HG02610 (cell line): ENCODE results near the gene HTR2C.
"Not testable (repeated sequence)": the region's sequence is repeated elsewhere in the genome, so short reads cannot be mapped to it uniquely, and the experiment has no call there.

Experiments
- ATAC-seq: cut with Tn5 transposase; IDR thresholded peaks from one replicate; pipeline ENCODE4 v1.9.1; 2021; ENCODE audit warnings: mild to moderate bottlenecking, moderate library complexity; ENCODE audit not compliant: unreplicated experiment

HTR2C gene

DNA sequence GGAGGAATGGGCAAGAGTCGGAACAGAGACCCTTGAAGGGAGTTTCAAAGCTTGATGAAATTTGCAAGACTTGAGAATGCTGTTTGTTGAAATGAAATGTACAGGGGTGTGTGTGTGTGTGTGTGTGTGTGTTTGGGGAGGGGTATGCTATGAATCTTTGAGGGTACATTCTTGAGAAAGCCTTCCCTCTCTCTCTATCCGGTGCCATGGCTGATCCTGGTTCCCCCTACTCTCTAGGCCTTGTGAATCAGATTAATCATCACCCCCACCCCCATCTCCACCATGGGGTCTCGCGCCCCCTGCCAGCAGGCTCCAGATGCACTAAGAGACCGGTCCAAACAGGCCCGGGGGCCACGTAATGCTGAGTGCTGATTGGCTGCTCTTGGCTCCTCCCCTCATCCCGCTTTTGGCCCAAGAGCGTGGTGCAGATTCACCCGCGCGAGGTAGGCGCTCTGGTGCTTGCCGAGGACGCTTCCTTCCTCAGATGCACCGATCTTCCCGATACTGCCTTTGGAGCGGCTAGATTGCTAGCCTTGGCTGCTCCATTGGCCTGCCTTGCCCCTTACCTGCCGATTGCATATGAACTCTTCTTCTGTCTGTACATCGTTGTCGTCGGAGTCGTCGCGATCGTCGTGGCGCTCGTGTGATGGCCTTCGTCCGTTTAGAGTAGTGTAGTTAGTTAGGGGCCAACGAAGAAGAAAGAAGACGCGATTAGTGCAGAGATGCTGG lies at the start of gene HTR2C:
Gene HTR2C (plus strand): TSS at position 441 of the 729 bp plus-strand sequence. CDS start 142,851 bp downstream, outside the sequence.
- ATAC-seq = no peak

DNA sequence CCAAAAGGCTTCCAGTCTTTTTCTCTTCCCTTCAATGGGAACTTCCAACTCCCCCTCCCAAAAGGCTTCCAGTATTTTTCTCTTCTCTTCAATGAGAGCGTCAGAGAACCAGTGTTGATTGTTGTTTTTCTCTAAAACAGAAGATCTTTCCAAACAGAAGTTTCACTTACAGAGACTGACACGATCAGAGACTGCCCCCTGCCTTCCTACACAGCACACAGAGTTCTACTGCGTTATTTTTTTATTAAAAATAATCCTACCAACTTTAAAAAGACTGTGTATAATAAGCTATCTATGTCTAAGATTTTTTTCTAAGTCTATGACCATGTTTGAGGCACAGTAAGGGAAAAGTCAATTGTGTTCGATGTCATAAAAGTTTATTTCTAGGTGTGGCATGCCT lies 3.5 kb upstream of the HTR2C start:
- ATAC-seq = no peak

DNA sequence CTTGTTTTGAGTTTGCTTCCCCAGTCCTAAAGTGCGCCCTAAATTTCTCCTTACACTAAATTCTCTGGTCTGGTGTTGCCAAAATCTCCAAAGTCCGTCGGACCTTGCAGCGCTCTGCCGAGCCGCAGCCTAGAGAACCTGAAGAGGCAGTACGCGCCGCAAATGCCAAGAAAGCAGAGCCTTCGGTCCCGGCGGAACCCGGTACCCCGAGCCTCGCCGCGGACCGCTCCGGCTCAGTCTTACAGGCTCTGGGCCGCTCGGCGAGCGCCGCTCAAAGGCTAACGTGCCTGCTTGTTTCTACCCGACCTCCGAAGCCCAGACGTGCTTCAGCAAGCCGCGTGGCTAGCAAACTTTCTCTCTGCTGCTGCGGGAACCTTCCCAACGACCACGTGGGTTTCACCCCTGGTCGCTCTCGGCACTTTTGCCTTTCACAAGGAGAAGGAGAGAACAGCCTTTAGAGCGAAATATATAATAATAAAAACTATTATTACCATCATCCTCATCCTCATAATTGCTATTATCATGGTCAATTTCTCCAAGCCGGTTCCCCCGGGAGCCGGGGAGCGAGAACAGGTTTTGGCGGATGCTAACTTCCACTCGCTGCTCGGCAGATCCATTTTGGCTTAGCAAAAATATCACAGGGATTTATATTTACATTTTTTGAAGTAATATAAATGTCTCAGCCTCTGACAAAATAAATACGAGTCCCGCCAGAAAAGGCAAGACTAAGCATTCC lies 2.2 kb upstream of the HTR2C start:
- no peak for ATAC-seq

DNA sequence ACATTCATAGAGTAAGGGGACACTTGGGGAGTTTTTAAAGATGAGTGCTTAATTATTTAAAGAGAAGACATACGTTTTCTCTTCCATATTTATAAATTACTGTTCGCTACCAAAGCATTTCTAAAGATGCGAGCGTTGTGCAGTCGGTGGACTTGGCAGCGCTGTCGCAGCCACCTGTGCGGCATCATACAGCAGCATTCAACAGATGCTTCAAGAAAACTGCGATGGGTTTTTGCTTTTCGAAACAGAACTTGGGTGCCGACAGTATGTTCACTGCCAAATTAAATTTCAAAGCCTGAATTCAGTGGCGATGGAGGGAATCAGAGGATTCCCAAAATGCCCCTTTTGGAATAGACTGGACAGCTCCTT lies 1.6 kb upstream of the HTR2C start:
- no peak for ATAC-seq

DNA sequence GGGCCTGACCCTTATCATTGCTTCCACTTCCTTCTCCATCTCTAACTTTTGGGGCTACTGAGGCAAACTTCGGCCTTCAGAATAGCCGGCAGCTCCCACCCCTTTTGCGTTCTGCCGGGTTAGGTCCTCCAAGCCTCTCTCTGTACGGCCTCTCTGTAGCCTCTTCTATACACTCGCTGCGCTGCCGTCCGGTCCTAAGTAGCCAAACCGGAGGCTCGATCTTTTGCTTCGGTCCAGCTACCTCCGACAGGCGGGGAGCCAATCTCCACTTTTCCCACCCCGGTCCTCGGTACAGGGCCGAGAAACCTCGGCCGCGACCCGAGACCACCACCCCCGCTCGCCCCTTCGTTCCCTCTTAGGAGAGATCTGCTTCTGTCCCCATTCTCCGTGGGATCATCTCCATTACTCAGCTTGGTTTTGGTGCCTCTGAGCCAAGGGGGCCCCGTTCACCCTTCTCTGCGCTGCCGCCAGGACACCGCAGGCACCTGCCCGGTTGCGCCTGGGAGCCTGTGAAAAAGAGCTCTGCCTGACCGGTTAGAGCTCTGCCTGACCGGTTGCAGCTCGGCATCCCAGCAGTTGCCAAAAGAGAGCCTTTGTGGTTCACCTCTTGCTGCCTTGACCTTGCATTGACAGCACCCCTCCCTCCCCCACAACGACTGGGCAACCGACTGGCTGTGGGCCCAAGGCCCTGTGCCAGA lies 1.0 kb upstream of the HTR2C start:
- no peak for ATAC-seq

DNA sequence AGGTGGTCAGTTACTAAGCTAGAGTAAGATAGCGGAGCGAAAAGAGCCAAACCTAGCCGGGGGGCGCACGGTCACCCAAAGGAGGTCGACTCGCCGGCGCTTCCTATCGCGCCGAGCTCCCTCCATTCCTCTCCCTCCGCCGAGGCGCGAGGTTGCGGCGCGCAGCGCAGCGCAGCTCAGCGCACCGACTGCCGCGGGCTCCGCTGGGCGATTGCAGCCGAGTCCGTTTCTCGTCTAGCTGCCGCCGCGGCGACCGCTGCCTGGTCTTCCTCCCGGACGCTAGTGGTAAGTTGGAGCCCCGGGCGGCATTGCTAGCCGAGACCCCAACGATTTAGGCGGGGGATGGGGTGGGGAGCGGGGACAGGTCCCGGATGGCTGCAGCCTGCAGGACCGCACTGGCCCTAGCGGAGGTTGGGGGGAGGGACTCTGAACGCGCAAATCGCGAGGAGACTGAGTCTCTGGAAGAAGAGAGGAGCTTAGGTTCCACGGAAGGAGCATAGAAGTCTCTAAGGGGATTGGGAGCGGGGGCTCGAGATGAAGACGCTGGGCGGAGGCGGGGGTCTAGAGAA lies 573 bp downstream of the HTR2C start:
- ATAC-seq = no peak

DNA sequence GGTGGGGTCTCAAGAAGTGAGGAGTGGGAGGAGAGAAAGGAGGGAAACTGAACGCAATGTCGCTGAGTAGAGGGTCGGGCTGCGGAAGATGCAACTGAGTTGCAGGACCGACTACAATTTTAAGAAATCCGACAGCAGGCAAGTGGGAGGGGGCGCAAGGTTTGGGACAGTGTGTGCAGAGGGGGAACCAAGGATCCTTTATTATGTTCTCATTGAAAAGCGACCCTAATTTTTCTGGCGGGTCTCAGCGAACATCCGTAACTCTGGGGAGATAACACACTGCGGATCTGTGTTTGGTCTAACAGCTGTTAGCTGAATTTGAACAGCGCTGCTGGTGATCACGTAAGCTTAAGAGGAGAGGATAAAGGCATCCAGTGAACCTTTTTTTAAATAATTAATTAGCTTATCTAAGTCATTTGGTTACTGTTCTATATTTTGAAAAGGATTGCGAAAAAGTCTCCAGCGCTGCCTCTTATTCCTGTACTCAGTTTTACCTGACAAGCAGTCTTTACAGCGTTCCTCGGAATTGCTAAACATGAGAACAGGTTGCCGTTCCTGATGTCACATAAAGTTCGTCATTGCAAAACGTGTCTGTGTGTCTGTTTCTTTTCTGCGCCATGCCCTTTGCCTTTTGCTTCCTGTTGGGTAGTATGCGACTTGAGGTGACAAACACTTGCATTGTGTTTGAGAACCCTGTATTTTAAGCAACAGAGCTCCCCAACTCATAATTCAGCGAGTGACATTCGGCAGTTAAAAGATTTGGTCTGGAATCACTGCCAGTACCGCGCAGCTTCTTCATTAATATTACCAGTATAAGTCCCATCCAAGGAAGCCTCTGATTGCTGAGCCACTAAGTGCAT lies 1.3 kb downstream of the HTR2C start:
- ATAC-seq = no peak

DNA sequence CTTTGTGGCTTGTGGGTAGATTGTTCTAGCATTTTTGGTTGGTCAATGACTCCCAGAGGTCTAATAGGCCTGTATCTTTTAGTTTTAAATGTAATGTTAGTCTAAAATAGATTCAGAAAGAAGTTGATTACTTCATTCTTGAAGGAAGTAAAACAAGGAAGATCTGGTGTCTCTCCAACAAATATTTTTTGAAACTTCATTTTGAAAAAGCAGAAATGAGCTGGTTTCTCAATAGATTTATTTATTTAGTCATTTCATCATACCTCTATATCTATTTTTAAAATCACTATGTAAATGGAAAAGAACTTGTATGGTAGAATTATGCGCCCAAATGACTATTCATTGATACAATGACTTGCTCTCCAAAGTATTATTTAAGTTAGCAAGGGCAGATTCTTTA lies 7.2 kb downstream of the HTR2C start:
- ATAC-seq = no peak

DNA sequence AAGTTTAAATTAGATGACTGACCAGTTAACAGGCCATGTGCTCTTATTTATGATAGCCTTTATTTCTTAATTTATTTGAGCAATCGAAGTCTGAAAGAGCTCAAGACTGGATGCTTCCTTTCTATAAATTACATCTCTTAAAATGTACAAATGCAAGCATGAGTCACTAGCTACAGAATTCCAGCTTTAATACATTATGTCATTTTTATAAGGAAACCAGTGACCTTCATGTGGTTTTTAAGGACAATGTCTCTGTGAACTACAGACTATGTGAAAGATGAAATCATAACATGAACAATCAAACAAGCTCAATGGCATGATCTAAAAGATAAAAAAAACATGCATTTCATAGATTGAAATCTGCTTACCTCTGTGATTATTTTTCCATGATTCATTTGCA lies 15.4 kb downstream of the HTR2C start:
- no peak for ATAC-seq

DNA sequence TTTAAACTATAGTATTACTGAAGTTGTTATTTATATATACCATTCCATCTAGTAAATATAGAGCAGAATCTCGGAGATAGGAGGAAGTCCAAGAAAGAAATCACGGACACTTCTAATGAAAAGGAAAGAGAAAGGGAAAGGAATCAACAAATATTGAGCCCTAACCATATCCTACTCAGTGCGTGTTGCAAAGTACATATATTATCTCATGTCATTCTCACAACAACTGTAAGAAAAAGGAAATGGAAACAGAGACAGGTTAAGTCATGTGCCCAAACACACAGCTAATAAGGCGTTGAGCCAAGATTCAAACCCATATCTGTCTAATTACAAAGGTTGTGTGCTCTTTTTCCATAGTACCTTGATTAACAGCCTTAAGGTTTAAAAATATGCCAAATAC lies 16.0 kb downstream of the HTR2C start:
- no peak for ATAC-seq

DNA sequence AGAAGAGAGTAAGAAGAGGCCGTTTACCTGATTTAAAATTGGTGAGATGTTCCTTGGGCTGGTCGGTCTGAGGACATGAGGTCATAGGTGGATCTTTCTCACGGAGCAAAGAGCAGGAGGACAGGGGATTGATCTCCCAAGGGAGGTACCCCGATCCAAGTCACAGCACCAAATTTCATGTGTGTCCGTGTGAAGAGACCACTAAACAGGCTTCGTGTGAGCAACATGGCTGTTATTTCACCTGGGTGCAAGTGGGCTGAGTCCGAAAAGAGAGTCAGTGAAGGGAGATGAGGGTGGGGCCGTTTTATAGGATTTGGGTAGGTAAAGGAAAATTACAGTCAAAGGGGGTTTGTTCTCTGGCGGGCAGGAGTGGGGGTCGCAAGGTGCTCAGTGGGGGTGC lies 22.7 kb downstream of the HTR2C start:
- not testable (repeated sequence) for ATAC-seq

DNA sequence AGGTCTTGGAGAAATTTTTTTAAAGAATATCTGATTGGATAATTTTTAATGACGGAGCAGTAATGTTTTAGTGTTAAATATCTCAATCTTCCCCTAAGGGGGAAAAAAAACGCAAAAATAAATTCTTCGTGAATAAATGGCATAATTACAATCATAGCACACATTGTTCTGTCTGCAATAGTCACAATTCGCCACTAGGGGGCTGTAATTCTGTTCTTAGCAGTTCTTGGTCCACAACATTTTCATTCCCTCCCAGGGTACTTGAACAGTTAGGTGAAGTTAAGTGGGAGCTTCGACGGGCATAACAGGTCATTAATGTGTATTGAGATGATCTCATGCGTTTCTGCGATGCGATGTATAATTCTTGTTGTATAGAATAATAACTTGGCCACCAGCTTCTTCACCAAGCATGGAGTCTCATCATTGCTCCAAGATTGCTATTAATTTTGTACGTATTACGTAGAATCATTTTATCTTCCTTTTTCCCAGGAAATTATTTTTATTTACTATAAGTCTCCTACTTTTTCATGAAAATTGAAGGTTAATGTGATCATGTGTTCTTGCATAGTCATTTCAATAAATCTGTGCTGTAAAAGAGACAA lies 27.2 kb downstream of the HTR2C start:
- no peak for ATAC-seq

DNA sequence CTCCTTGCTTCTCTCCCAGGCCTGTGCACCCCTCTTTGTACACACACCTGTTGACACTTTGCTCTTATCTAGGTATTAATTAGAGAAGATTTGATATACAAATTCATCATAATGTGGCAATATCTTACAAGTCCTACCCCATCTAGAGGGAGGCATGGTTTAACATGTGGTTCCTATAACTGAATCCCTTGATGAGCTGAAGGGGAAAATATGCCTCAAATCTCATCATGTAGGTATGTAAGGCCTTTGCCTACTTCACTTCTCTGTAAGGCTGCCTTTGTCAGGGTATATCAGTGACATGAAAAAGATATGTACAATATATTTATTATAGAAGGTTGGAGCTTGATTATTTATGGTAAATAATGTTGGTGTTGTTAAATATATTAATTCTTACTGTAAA lies 31.9 kb downstream of the HTR2C start:
- ATAC-seq = no peak

DNA sequence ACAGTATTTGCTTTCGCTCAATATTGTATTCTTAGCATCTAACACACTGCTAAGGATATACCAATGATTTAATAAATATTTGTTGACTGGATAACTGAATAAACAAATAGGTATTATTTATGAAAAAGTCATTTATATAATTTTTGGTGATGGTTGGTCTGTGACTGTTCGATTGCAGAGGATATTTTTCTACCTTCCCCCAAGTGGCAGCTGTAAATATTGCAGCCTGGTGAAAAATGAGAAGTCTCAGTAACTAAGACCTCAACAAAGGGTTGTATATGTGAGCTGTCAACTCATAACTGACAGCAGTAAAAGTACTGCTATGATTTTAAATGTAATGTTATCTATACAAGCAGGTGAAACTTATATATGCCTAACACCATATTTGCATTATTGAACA lies 36.0 kb downstream of the HTR2C start:
- peak; percentile 68 for ATAC-seq

DNA sequence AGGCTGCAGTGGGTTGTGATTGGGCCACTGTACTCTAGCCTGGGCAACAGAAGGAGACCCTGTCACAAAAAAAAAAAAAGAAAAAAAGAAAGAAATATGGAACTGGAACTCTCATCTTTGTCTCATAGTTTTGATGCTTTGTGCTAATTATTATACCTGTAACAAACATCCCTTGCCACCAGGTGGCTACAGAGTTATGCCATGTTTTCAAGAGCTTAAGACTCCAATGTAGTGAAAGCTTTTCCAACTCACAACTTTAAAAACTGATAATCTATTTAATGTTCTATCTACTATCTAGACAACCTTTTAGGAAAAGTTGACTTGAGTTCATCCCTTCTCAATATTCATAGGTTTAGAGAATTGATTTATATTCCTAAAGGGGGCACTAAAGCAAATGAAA lies 42.4 kb downstream of the HTR2C start:
- no peak for ATAC-seq

DNA sequence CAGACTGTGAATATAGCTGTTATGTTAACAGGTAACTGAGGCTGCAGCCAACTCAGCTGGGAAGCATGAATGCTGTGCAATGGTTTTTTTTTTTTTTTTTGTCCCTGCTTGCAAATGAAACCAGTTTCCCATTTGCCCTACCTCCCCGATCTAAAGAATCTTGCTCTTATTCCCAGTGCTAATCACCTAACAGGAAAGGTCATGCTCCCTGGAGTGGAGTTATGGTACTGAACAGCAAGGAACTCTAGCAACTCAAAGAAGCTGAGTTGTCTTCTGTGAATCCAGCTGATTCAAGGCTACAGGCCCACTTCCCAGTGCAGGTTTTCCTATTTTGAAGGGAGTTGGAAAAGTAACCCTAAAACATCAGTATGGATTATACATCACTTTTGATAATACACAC lies 52.1 kb downstream of the HTR2C start:
- no peak for ATAC-seq

DNA sequence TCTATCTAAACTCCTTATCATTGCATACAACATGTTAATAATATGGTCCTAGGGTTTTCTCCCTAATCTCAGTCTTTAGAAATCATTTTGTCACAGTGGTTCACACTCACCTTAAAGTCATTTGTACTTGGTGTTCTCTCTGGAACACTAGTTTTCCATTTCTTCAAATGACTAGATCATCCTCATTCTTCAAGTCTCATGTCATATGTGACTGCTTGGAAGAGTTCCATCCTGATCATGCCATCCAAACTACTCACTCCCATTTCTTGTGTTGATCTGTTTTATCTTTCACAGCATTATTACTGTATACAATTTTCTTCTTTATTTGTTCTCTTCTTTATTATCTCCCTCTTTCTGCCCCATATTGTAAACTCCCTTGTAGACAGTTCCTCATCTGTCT lies 66.5 kb downstream of the HTR2C start:
- ATAC-seq = no peak

DNA sequence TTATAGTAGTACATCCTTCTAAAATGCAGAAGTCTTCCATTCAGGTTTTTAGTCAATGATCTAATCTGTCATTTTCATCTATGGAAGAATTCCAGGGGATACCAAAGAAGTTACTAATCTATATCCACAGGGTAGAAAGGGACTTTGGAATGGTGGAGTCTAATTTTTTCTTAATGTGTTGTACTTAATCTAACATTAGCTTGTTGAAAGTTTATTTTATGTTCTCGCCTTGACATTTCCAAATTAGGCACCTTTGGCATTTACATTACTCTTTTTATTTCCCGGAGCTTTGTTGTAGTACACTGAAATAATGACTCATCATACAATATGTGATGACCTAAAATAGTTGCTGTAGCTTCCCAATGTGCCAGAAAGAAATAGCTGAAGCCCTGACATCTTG lies 91.5 kb downstream of the HTR2C start:
- ATAC-seq = no peak

DNA sequence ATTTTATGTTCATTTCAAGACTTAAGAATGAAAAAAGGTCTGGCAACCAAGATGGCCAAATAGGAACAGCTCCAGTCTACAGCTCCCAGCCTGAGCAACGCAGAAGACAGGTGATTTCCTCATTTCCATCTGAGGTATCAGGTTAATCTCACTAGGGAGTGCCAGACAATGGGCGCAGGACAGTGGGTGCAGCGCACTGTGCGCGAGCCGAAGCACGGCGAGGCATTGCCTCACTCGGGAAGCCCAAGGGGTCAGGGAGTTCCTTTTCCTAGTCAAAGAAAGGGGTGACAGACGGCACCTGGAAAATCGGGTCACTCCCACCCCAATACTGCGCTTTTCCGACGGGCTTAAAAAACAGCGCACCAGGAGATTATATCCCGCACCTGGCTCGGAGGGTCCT lies 116.6 kb downstream of the HTR2C start:
- ATAC-seq = not testable (repeated sequence)

DNA sequence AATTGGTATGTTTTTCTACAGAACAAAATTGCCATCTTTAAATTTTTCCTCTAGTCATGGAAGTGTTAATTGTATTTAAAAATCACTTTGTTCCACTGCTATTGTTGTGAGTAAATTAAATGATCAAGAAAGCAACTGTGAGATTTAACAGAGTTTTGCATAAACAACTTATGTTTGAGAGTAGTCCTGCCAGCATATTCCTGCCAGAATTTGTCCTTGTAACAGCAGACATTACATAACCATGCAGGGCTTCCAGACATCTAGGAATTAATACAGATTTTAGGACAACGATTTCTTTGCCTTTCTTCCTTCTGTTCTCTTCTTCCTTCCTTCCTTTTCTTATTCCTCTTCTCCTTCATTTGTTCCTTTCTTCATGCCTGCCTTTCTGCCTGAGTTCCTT lies 125.5 kb downstream of the HTR2C start:
- ATAC-seq = no peak
